HFF-Myc (cell line): ENCODE results near the gene IGFBPL1.

Experiments used
- DNase-seq: peaks from one replicate; pipeline ENCODE4 v3.0.0-alpha.2; 2011; ENCODE audit warnings: low read depth; ENCODE audit errors: extremely low read depth
- H3K4me3 ChIP-seq: replicated peaks from 2 replicates; pipeline ENCODE4 v1.5.1; 2011; ENCODE audit warnings: low read depth, mild to moderate bottlenecking, control low read depth, low read length
- CTCF ChIP-seq: IDR thresholded peaks from 2 replicates; pipeline ENCODE4 v1.5.1; 2012; ENCODE audit warnings: mild to moderate bottlenecking, low read depth, low read length, control low read depth; ENCODE audit errors: missing control alignments

The IGFBPL1 gene

GRCh38 chr9:38359297-38359653 lies 65.0 kb downstream of the IGFBPL1 start:
- no peak for DNase-seq
- TF ChIP-seq CTCF: no peak
- no peak overlapping the region for H3K4me3 ChIP-seq

- TF ChIP-seq CTCF: no peak
- no peak for DNase-seq
- H3K4me3 ChIP-seq: no peak overlapping the region
Measured at GRCh38 chr9:38358390-38359296, 65.6 kb downstream of the IGFBPL1 start.

GRCh38 chr9:38357350-38358114 lies 66.7 kb downstream of the IGFBPL1 start:
- TF ChIP-seq CTCF: no peak
- H3K4me3 ChIP-seq: no peak overlapping the region
- no peak for DNase-seq

DNA sequence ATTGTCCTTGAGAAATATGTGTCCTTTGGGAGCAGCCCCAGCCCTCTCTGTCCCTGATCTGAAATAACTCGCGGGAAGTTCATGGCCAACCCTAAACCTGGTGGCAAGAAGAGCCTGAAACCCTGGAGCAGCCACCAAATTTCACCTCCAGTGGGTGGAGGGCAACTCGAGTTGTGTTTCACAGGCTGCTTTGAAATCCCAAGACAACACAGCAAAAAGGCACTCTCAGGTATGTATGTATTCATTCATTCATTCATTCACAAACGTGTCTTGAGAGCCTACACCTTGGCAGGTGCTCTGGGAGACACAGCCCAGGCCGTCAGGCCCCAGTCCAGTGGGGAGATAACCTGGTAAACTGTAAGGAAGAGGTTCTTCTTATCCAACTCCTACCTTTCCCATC lies 67.4 kb downstream of the IGFBPL1 start:
- H3K4me3 ChIP-seq: no peak overlapping the region
- DNase-seq: no peak
- TF ChIP-seq CTCF: no peak
